Measurements from ENCODE around the gene FBXO46.

The FBXO46 gene

GRCh38 chr19:45674946-45675345, 55.8 kb downstream of the FBXO46 start:
- Histone ChIP-seq H3K9ac (ENCODE audit: low read length) (no peak overlapping the region), H3K4me1 (ENCODE audit: insufficient read depth, low read length) (peaks cover 10% of the 10 kb centered on the region), H3K27ac (ENCODE audit: low read depth, low read length) (no peak overlapping the region), H3K36me3 (ENCODE audit: insufficient read depth, low read length) (no peaks in the 10 kb centered on the region), H3K27me3 (ENCODE audit: control insufficient read depth in 1 of 2, insufficient read depth in 2 of 2, low read length in 2 of 2) (peaks cover 35 to 63% of the 10 kb centered on the region in 2 donors), H3K9me3 (ENCODE audit: low read length) (no peaks in the 10 kb centered on the region), H3K4me3 (ENCODE audit: low read depth in 1 of 2, low read length in 2 of 2) (no peak overlapping the region)

GRCh38 chr19:45670670-45671453, 59.8 kb downstream of the FBXO46 start:
- H3K9ac ChIP-seq (ENCODE audit: low read length) = no peak overlapping the region
- no peaks in the 10 kb centered on the region for H3K9me3 ChIP-seq (ENCODE audit: low read length)
- no peak overlapping the region for H3K4me3 ChIP-seq (ENCODE audit: low read depth in 1 of 2, low read length in 2 of 2)
- peaks cover 12% of the 10 kb centered on the region for H3K4me1 ChIP-seq (ENCODE audit: insufficient read depth, low read length)
- H3K36me3 ChIP-seq (ENCODE audit: insufficient read depth, low read length) = no peaks in the 10 kb centered on the region
- H3K27me3 ChIP-seq (ENCODE audit: control insufficient read depth in 1 of 2, insufficient read depth in 2 of 2, low read length in 2 of 2) = peaks cover 30 to 52% of the 10 kb centered on the region in 2 donors
- H3K27ac ChIP-seq (ENCODE audit: low read depth, low read length) = no peak overlapping the region

- Histone ChIP-seq H3K27ac (ENCODE audit: low read depth, low read length) (no peak overlapping the region), H3K4me1 (ENCODE audit: insufficient read depth, low read length) (peaks cover 12% of the 10 kb centered on the region), H3K36me3 (ENCODE audit: insufficient read depth, low read length) (no peaks in the 10 kb centered on the region), H3K4me3 (ENCODE audit: low read depth in 1 of 2, low read length in 2 of 2) (peak overlapping the region in 1 of 2 donors; percentile 32), H3K27me3 (ENCODE audit: control insufficient read depth in 1 of 2, insufficient read depth in 2 of 2, low read length in 2 of 2) (peaks cover 30 to 60% of the 10 kb centered on the region in 2 donors), H3K9me3 (ENCODE audit: low read length) (no peaks in the 10 kb centered on the region), H3K9ac (ENCODE audit: low read length) (no peak overlapping the region)
Measured at GRCh38 chr19:45668342-45668871, 62.3 kb downstream of the FBXO46 start.

GRCh38 chr19:45667620-45668341, 62.9 kb downstream of the FBXO46 start, which contains the start of gene GIPR:
TSS of gene GIPR (plus strand) at chr19:45668221. CDS start at chr19:45669521, 1,300 bp downstream.
- Histone ChIP-seq H3K9ac (ENCODE audit: low read length) (no peak within 1 kb of the TSS), H3K4me3 (ENCODE audit: low read depth in 1 of 2, low read length in 2 of 2) (peak within 1 kb of the TSS in 1 of 2 donors; percentile 32)

GRCh38 chr19:45664575-45664974, 66.1 kb downstream of the FBXO46 start:
- no peak overlapping the region for H3K27ac ChIP-seq (ENCODE audit: low read depth, low read length)
- H3K27me3 ChIP-seq (ENCODE audit: control insufficient read depth in 1 of 2, insufficient read depth in 2 of 2, low read length in 2 of 2) = peaks cover 18 to 29% of the 10 kb centered on the region in 2 donors
- no peak overlapping the region for H3K4me3 ChIP-seq (ENCODE audit: low read depth in 1 of 2, low read length in 2 of 2)
- no peaks in the 10 kb centered on the region for H3K36me3 ChIP-seq (ENCODE audit: insufficient read depth, low read length)
- no peaks in the 10 kb centered on the region for H3K9me3 ChIP-seq (ENCODE audit: low read length)
- H3K9ac ChIP-seq (ENCODE audit: low read length) = no peak overlapping the region
- peaks cover 12% of the 10 kb centered on the region for H3K4me1 ChIP-seq (ENCODE audit: insufficient read depth, low read length)

More at GRCh38 chr19:45667620-45668341, 62.9 kb downstream of the FBXO46 start, which contains the start of gene GIPR:
- Histone ChIP-seq H3K27me3 (ENCODE audit: control insufficient read depth in 1 of 2, insufficient read depth in 2 of 2, low read length in 2 of 2) (peaks cover 30 to 59% of the 10 kb centered on the region in 2 donors), H3K36me3 (ENCODE audit: insufficient read depth, low read length) (no peaks in the 10 kb centered on the region), H3K9me3 (ENCODE audit: low read length) (no peaks in the 10 kb centered on the region), H3K27ac (ENCODE audit: low read depth, low read length) (no peak within 1 kb of the TSS), H3K4me1 (ENCODE audit: insufficient read depth, low read length) (peaks cover 12% of the 10 kb centered on the region)

- no peaks in the 10 kb centered on the region for H3K36me3 ChIP-seq (ENCODE audit: insufficient read depth, low read length)
Measured at GRCh38 chr19:45663800-45664199, 66.9 kb downstream of the FBXO46 start.

GRCh38 chr19:45660636-45661035, 70.1 kb downstream of the FBXO46 start:
- no peak overlapping the region for H3K4me3 ChIP-seq (ENCODE audit: low read depth in 1 of 2, low read length in 2 of 2)
- H3K4me1 ChIP-seq (ENCODE audit: insufficient read depth, low read length) = no peaks in the 10 kb centered on the region
- peaks cover 0 to 14% of the 10 kb centered on the region in 2 donors for H3K27me3 ChIP-seq (ENCODE audit: control insufficient read depth in 1 of 2, insufficient read depth in 2 of 2, low read length in 2 of 2)
- no peaks in the 10 kb centered on the region for H3K9me3 ChIP-seq (ENCODE audit: low read length)
- no peak overlapping the region for H3K9ac ChIP-seq (ENCODE audit: low read length)
- H3K27ac ChIP-seq (ENCODE audit: low read depth, low read length) = no peak overlapping the region
- H3K36me3 ChIP-seq (ENCODE audit: insufficient read depth, low read length) = no peaks in the 10 kb centered on the region

More at GRCh38 chr19:45663800-45664199, 66.9 kb downstream of the FBXO46 start:
- Histone ChIP-seq H3K4me3 (ENCODE audit: low read depth in 1 of 2, low read length in 2 of 2) (no peak overlapping the region), H3K9ac (ENCODE audit: low read length) (no peak overlapping the region), H3K4me1 (ENCODE audit: insufficient read depth, low read length) (peaks cover 8% of the 10 kb centered on the region), H3K27ac (ENCODE audit: low read depth, low read length) (no peak overlapping the region), H3K9me3 (ENCODE audit: low read length) (no peaks in the 10 kb centered on the region), H3K27me3 (ENCODE audit: control insufficient read depth in 1 of 2, insufficient read depth in 2 of 2, low read length in 2 of 2) (peaks cover 13 to 27% of the 10 kb centered on the region in 2 donors)
